Measurements from ENCODE around the gene MARCHF3.

DNA sequence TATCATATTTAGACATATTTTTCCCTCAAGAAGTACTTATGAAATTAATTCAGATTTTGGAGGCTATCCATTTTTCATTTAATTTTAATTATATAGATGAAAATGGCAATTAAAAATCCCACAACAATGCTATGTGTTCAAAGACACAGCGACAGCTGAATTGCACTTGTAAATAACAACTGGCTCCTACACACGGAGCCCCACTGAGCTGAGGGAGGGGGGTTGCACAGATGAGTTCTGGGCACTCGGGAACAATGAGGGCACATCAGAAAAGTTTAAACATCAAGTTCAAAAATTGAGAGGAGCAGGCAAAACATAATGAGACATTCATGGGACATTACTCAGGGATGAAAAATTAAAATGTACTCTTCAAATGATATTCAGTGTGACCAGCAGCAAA lies 104.9 kb downstream of the MARCHF3 start:
- no peak for TF ChIP-seq POLR2A (IDR thresholded peaks at IDR 0.05)
- TF ChIP-seq, protein P1, sequence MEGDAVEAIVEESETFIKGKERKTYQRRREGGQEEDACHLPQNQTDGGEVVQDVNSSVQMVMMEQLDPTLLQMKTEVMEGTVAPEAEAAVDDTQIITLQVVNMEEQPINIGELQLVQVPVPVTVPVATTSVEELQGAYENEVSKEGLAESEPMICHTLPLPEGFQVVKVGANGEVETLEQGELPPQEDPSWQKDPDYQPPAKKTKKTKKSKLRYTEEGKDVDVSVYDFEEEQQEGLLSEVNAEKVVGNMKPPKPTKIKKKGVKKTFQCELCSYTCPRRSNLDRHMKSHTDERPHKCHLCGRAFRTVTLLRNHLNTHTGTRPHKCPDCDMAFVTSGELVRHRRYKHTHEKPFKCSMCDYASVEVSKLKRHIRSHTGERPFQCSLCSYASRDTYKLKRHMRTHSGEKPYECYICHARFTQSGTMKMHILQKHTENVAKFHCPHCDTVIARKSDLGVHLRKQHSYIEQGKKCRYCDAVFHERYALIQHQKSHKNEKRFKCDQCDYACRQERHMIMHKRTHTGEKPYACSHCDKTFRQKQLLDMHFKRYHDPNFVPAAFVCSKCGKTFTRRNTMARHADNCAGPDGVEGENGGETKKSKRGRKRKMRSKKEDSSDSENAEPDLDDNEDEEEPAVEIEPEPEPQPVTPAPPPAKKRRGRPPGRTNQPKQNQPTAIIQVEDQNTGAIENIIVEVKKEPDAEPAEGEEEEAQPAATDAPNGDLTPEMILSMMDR (IDR thresholded peaks at IDR 0.05) = no peak
